Fibroblast of skin of back (primary cell): ENCODE measurements around the gene MYBBP1A.
A peak's percentile ranks its signal among the peaks of the same experiment; 100 is the strongest.

Experiments used
- DNase-seq: peaks from one replicate; pipeline ENCODE4 v3.0.0-alpha.2; 2013

Gene MYBBP1A

DNA sequence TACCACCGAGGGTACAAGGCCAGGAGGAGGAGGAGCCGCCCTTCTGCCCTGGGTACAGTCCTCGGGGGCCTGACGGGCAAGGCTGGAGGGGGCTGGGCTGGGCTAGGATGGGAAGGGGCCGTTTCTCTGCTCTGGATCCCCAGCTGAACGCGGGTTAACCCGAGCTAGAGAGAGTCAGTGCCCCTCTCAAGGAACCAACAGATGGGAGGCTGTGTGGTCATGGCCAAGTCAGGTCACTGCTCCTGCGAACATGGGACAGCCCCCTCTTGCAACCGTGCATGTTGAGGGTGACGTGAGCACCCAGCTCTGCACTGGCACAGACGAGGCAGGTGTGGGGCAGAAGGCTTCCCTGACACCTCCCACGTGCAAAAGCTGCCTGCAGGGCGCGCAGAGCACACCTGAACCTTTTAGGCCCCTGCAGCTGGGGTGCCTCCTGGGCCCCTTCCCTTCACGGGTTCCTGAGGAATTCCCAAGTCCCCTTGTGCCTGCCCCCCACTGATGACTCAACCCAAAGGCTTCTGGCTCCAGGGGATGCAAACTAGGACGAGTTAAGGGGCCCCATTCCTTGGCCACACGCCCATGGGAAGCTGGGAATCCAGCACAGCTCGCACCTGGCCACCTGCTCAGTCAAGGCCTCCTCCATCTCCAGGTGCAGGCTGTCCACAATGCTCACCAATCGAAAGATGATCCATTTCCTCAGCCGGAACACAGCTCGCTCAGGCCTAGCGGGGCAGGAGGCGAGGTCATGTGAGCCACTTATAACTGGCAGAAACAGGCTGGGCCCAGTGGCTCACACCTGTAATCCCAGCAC, 6.3 kb downstream of the MYBBP1A start:
- no peak for DNase-seq

DNA sequence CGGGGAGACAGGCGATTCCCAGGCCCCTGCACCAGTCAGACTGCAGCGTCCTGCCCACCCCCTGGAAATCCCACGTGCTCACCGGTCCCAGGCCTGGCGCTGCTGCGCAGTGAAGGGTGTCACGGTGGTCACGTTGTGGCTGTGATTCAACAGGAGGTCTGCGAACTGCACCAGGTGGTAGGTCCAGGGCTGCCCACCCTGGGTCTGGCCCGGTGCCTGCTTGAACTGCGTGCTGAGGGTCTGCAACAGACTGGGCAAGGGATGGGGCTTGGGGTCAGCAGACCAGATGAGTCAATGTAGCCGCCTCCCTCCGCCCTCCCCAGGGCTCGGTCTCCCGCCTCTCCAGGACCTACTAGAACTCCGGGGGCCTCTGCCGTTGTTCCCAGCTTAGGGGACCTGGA, 7.1 kb downstream of the MYBBP1A start:
- DNase-seq = no peak

DNA sequence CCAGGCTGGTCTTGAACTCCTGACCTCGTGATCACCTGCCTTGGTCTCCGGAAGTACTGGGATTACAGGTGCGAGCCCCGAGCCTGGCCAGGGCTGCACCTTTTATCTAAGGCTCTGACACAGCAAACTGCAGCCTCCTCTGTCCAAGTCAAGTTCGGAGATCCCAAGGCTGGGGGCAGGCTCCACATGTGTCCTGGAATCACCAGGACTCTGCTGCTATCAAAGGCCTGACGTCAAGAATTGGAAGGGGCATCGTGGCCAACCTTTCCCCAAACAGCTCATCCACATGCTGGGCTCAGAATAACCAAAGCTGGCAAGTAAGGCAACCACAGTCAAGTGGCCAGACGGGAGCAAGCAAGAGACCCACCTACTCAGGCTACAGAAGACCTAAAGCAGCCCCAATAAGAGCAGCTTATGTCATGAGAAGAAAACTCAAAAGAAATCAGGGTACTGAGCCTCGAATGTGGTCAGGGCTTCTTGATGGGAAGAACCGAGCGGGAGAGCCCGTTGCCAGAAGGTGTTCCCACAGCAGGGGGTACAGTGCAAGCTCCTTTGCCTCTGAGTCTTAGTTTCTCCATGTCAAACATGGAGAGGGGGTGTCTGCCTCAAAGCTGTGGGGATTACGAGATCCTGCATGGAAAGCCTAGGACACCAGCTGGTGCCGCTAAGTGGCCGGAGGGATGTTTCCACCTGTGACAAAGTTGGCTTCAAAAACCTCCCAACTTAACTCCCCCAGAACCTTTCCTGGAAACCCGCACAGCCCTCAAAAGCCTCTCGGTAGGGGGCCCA, 7.9 kb downstream of the MYBBP1A start:
- no peak for DNase-seq

DNA sequence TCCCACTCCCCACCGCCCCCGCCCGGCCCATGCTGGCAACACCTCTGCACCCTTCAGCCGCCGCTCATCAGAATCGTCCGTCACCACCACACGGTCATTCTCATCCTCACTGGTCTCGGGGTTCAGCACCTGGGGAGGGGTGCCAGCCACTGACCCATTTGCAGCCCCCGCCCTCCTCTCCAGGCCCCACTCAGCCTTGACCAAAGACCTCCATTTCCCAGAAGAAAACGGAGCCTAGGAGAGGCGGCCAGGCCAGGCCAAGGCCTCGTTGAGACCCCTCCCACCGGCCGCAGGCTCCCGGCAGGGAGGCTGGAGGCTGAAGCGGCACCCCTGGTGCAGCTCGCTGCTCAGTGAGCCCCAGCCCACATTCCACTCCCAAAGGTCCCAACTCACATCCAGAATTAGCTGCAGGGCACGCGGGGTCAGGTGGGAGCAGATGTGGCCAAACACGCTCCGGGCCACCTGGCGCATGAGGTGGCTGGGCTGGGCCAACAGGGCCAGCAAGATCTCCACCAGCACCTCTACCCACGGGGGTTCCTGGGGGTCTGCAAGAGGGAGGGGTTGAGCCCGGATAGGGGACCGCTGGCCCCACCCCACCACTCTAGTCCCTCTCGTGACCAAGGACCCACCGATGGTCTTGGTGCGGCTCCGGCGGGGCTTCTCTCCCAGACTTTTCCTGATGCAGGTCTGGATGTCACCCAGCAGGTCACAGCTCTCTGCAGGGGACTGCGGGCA, 9.8 kb downstream of the MYBBP1A start:
- no peak for DNase-seq

DNA sequence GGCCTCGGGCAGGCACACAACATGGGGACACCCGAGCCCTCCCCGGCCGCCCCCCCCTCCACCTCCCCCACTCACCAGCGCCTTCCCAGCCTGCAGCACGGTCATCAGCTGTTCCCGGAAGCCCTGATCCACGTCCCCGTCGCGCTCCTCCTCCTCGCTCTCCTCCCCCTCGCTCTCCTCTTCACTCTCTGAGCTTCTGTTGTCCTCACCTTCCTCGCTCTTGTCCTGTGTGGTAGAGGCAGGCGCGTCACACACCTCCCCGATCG, 10.3 kb downstream of the MYBBP1A start:
- DNase-seq = no peak

DNA sequence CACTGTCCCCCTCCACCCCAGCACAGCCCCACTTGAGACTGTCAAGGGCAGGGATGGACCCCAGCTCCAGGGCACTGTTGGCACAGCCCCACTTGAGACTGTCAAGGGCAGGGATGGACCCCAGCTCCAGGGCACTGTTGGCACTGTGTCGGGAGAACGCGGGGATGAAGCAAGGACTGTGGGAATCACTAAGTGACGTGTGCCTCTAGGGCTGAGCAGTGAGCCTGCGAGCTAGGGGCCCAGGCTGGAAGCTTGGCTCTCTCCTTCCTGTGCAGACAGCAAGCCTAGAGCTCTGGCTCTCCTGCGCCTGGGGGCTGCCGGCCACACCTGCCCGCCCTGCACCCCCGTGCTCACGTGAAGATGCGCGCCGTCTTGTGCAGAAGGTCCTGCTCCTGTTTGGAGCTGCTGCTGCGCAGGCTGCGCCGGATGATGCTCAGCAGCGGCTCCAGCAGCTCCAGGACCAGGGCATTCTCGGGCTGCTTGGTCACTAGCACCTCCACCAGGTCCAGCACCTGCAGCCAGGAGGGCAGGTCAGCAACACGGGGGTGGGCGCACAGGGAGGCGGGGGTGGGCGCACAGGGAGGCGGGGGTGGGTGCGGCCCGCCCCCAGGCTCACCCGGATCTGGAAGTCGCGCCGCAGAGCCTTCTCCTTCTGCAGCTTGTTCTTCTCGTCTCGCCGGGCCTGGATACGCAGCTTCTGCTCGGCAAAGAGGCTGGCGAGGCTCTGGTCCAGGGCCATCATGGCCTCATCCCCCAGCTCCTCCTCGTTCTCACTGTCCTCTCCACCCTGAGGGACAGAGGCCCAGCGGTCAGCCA, 10.8 kb downstream of the MYBBP1A start:
- DNase-seq = no peak

DNA sequence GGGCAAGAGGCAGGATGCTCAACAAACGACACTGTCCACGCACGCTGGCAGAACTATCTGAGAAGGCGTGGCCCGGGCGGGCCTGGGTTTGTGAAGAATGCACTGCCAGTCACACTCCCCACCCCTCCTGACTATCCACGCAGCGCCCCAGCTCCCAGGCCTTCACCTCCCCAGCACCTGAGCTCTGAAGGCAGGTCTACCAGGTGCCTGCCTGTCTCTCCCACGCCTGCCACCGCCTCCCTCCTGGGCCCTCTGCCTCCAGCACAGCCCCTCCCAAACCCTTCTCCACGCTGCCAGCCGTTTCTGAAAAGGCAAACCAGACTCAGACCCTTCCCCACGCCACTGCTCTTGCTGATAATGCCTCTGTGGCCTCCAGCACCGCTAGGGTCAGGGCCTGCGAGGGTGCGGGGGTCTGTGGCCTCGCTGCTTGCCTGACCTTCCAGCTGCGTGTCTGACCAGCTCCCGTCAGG, 11.6 kb downstream of the MYBBP1A start:
- no peak for DNase-seq

DNA sequence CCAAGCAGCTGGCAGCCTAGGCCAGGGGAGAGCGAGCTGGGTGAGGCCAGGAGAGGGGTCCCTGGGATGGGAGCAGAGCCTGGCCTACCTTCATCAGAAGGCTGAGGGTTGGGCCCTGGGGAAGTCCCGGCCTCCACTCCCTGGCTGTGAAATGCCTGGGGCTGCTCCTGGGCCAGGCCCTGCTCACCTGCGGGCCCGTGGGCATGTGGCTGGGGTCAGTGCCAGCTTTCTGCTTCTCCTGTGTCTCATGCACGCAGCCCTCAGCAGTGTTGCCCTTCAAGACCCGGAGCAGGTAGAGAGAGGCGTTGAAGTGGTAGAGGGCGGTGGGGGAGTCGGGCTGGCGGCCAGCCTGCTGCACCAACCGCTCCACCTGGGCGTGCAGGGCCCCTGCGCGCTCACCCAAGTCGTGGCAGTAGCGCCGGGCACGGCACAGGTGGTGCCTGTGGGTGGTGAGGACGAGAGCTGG, 12.4 kb downstream of the MYBBP1A start:
- DNase-seq = no peak

DNA sequence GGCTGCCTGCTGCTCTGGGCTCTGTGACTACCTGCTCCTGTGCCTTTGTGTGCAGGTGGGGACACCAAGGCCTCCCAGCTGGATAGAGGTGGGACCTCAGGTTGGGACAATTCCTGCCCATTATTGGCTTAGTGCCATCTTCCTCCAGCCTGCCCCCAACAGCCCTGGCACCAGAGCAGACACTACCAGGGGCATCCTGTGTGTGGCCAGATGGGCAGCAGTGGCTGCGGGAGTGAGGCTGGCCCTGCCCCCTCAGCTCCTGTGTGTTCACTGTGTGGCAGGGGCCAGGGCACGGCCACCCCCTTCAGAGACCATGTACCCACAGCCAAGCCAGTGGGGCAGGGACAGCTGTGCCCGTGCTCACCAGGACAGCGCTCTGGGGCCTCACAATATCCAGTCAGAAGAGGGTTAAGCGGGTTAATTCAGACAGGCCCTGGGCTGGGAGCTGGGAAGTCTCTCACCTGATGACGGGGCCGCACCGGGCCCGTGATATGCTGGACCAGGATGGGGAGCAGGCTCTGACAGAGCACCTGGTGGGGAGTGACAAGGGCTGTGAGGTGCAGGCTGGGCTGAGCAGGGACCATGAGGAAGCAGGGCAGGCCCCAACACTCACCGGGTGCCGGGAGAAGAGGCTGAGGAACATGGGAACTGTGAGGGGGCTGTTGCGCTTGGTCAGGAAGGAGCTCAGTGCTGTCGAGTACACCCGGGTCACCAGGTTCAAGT, 13.0 kb downstream of the MYBBP1A start:
- DNase-seq = no peak

DNA sequence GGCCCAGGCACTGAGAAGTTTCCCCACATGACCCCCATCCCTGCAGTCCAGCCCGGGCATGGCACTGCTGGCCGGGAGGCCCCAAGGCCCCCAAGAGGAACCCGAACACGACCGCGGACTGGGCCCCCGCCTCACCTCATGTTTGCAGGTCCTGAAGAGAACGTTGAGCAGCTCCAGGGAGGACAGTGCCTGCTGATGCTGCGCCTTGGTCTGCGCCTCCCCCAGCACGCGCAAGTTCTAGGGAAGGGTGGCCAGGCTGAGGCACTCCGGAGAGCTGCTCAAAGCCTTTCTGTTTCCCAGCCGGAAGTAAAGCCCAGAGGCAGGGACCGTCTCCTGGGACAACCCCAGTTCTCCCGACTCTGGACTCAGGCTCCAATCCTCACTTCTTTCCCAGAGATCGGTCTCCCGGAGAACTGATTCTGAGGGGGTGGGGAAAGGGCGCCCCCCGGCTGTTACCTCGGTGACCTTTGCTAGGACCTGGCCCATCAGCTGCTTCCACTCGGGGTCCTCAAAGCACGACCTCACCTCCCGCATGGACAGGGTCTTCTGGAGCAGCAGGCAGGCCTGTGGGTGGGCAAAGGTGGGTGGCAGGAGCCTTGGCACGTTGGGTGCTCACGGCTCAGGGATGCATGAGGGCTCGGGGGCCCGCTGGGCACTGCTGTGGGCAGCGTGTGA, 13.7 kb downstream of the MYBBP1A start:
- no peak for DNase-seq

DNA sequence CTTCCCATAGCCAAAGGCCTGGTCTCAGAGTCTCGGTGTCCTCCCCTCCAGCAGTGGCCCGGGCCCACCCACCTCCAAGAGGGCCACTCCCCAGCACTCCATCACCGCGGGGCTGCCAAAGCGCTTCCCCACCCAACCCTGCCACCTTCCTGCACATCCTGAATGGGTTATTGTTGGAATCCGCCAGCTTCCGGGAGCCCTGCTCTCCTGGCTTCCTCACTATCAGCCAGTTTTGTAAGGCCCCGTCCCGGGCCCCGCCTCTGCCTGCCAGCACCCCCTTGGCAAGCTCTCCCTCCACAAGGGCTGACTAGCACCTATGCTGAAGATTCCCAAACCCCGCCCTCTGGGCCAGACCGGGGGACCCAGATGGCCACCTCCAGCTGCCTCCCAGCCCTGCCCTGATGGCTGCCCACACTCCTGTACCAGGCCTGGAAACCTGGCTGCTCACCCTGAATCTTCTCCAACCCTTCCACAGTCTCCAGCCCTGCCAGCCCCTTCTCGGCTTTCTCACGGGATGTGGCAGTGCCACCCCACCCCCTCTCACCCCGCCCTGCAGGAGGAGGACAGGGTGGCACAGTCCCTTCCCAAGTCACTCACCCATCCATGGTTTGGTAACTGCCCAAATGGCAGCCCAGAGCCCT, 14.4 kb downstream of the MYBBP1A start:
- no peak for DNase-seq

DNA sequence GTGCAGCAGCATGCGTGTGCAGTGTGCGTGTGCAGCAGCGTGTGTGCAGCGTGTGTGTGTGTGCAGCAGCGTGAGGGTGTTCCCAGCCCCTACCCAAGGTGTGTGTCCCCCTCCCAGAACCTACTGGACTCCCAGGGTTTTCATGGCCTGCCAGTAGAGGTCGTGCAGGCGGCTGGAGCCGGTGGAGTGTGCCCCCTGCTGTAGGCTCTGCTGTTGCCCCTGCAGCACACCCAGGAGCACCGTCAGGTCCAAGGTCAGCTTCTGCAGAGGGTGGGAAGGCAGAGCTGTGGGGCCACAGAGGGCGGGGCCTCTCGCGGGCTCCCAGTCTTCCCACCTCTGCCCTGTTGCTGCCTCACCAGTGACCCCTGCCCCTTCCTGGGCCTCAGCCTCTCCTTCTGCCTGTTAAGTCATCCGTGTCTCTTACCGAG, 14.9 kb downstream of the MYBBP1A start:
- DNase-seq = no peak

DNA sequence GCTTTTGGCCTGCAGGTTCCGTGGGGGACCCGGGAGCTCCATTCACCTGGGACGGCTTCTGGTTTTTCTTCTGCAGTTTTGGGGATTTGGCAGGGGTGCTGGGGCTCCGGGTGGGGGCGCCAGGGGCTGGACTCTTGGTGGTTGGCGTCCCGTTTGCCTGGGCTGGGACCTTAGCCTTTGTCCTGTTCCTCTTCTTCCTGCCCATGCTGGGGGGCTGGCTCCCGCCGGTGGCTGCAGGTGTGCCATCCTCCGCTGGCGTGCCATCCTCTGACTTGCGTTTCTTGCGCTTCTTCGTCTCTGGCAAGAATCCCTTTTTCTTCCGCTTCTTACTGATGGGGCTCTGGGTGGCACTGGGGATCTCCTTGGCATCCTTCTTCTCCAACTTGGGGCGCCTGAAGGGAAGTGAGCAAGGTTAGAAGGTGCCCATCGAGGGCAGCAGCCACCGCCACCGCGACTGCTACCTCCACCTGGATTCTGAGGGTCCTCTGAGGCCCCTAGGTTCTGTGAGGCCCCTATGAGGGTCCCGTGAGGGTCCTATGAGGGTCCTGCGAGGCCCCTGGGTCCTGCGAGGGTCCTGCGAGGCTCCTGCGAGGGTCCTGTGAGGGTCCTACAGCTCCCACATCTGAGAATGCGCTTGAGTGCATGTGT, 15.5 kb downstream of the MYBBP1A start:
- DNase-seq = no peak

DNA sequence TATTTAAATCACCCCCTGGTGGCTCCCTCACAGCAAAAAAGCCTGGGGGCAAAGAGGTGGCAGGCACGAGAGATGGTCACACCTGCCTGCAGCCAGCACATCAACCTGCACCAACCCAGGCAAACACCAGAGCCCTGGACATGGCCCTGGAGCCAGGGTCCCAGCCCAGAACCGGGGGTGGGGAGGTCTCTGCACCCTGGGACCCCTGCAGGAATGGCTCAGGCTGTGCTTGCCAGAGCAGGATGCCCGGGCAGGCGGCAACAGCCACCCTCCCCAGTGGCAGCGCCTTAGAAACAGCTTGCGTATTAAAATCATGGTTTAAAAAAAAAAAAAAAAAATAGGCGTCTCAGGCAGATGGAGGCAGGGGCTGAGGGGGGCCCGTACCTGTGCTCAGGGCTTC, 16.2 kb downstream of the MYBBP1A start:
- DNase-seq = no peak

DNA sequence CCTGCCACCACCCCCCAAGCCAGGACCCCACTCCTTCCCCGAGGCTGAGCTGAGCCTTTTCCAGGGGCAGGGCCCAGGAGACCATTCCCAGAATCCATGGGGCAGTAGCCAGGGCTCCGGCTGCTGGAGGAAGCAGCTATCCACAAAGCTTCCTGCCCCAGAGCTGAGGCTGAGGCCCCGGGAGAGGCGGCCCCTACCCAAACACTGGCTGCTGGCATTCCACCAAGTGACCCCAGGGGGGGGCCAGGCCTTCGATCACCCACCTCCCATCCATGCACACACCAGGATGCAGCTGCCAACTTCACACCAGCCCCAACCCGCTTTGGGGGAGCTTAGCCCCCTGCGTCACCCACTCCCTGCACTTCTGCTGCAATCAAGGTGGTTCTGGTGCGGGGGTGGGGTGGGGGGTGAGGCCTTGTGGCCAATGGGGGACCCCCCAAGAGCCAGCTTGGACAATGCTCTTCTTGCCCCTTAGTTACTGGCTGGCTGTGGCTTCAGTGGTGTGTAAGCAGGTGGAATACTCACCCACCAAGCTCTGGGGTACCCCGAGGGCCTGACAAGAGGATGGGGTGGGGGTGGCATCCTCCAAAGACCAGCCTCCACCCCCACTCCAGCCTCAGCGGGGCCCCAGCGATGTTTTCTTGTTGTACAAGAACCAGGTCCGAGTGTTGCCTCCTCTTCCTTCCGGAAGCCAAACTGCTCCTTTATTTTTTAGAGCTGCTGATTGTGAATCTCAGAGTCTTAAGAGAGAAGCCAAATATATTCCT, 16.8 kb downstream of the MYBBP1A start:
- DNase-seq = no peak

DNA sequence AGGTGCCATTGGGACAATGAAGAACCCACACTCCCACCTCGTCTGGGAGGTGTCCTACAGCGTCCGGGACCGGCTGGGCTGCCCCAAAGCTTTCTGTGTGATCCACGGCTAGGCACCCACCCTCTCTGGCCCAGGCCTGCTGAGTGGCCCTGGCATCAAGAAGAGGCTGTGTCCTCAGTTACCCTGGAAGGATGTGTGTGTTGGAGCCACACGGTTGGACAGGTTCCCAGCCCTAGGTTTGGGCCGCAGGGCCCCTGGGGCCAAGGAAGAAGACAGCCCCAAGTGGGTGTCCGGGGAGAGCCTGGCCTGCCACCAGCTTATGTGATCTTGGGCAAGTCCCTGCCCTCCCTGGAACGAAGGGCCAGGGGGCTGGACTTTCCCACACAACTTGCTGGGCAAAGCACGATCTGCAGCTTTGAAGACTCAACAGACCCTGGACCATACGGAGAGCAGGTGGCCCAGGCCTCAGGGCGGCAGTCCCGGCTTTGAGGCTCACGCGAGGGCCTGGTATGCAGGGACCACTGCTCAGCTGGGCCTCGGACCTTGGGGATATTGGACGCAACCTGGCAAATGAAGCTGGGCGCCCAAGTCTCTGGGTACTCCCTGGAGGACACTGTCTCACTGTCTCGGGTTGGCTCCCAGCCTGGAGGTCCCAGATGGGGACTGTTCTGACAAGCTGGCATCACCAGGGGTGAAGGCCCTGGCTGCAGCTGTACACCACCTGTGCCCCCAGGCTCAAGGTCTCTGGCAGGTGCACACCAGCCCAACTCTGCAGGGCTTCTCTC, 17.5 kb downstream of the MYBBP1A start:
- no peak for DNase-seq

DNA sequence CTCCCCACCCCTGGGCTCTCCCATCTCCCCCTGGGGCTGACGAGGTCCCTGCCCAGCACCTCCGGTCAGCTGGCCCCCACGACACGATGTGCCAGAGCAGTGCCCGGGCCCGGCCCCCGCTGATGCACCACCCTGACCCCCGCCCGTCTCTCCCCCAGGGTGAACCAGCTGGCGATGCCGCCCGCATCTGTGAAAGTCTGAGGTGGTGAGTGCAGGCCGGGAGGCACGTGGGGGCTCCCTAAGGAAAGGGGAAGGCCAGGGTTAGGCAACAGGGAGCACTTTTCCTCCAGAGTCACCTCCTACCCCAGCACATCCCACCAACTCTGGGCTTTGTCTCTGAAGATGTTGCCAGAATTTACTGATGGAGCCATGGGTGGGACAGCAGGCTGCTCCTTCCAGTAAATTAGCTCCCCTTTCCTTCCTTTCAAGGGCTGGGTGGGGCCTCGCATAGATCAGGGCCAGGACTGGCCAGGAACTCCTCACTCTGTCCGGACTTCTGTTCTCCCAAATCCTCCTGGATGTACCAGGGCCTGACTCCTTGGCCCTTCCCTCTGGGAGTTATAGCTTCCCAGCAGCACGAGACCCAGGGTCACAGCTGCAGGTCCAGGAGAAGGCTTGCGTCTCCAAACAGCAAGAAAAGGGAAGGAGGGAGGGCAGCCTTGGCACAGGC, 18.3 kb downstream of the MYBBP1A start:
- DNase-seq = no peak

DNA sequence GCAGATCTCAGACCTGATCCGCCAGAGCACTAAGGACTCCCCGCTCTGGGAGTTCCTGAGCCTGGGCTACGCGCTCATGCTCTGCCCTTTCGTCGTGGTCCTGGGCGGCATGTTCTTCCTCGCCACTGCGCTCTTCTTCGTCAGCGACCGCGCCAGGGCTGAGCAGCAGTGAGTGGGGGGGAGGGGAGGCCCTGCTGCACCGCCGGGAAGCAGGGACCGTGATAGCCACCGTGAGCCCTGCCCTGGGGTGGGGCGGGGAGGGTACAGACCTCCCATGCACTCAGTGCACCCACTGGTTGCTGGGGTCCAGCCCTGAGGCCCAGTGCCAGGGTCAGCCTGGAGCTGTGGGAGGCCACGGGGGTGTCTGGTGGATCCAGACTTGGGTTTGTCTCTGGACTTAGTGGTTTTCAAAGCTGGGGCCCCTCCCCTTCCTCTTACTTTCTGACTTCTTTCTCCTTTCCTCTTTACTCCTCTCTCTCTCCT, 18.9 kb downstream of the MYBBP1A start:
- peak; percentile 14 for DNase-seq
